GM12865 (cell line): ENCODE results near the gene PLD5.
A peak's percentile ranks its signal among the peaks of the same experiment; 100 is the strongest.

Experiments used
- DNase-seq: peaks from one replicate; pipeline ENCODE4 v3.0.0; 2010; ENCODE audit warnings: low read depth
- H3K4me3 ChIP-seq: 2 replicates; pipeline ENCODE4 v1.5.1; 2011; ENCODE audit warnings: mild to moderate bottlenecking, low read depth, low read length, control low read depth
- TF ChIP-seq, protein P1 (sequence below): IDR thresholded peaks from 2 replicates; pipeline ENCODE4 v1.5.1; 2011; ENCODE audit warnings: low read length, control low read depth, low read depth, inconsistent platforms; ENCODE audit not compliant: insufficient read depth; ENCODE audit errors: missing control alignments

PLD5 gene

GRCh38 chr1:242140836-242141235 is 383.7 kb downstream of the PLD5 start:
- DNase-seq = no peak
- TF ChIP-seq, protein P1, sequence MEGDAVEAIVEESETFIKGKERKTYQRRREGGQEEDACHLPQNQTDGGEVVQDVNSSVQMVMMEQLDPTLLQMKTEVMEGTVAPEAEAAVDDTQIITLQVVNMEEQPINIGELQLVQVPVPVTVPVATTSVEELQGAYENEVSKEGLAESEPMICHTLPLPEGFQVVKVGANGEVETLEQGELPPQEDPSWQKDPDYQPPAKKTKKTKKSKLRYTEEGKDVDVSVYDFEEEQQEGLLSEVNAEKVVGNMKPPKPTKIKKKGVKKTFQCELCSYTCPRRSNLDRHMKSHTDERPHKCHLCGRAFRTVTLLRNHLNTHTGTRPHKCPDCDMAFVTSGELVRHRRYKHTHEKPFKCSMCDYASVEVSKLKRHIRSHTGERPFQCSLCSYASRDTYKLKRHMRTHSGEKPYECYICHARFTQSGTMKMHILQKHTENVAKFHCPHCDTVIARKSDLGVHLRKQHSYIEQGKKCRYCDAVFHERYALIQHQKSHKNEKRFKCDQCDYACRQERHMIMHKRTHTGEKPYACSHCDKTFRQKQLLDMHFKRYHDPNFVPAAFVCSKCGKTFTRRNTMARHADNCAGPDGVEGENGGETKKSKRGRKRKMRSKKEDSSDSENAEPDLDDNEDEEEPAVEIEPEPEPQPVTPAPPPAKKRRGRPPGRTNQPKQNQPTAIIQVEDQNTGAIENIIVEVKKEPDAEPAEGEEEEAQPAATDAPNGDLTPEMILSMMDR = no peak
- no peak overlapping the region for H3K4me3 ChIP-seq

DNA sequence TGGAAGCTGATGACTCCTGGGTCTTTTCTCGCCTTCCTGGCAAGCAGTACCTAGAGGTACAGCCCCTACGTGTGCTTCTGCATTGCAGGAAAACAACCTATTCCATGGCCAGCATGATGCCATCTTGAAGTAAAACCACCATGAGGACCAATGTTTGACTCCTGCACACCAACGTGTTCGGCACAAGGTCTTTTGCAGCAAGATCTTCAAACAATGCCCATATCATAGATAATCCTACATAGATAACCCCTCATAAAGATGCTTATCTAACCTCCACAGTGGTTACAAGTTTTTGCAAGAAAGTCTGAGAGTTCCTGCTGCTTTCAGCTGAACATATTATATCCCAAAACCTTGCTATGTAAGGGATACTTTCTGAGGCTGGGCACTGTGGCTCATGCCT is 384.5 kb downstream of the PLD5 start:
- TF ChIP-seq, protein P1 = no peak
- no peak for DNase-seq
- H3K4me3 ChIP-seq = no peak overlapping the region

DNA sequence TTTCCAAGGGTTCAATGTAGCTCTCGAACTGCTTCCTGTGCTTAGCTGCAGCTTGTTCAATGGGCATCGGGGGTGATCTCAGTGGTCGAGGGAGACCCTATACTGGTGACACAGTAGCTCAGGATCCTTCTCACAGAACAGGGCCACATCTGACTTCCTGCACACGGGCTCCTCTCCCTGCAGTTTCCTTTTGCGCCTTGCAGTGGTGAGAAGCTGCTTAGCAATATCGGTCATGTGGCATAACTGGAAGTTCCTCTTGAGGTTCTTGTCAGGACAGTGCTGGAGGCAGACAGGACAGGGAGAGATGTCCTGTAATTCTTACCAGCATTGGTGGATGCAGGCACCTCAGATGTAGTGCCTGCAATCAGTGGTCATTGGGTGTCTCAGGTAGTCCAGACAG is 385.1 kb downstream of the PLD5 start:
- TF ChIP-seq, protein P1 = peak; percentile 11
- DNase-seq = peak; percentile 73
- H3K4me3 ChIP-seq = no peak overlapping the region

- H3K4me3 ChIP-seq = no peak overlapping the region
- TF ChIP-seq, protein P1 = no peak
- no peak for DNase-seq
Observed at GRCh38 chr1:242133796-242134195, 390.7 kb downstream of the PLD5 start.

- no peak for DNase-seq
- H3K4me3 ChIP-seq = no peak overlapping the region
- TF ChIP-seq, protein P1 = no peak
Observed at GRCh38 chr1:242133351-242133750, 391.1 kb downstream of the PLD5 start.

DNA sequence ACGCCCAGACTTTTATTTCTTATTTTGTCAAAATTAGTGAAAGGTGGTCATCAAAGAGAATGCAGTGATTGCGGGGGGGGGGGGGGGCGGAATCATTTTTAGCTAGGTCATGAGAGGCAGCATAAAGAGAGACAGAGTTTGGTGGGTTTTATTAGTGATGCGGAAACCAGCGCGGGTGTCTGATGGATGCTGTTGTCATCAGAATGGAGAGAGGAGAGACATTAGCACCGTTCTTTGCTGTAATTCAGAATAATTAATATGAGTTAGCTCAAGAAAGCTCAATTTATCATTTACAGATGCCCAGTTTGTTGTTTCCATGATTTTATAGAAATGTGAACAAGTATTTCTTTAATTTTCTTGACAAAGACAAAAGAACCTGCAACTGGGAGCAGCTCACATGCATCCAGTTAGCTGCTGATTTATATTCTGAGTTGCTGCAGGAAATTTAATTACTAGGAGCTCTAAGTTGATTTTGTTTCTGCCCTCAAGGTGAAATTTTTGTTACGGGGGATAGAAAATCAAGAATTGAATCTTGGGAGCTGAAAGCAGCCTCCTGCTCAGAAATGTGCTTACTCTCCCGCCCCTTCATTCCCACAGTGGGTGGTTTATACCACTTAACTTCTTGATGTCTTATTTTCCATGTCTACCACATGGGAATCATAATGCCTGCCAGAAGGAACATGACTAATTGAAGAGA is 392.2 kb downstream of the PLD5 start:
- TF ChIP-seq, protein P1 = no peak
- no peak overlapping the region for H3K4me3 ChIP-seq
- no peak for DNase-seq

DNA sequence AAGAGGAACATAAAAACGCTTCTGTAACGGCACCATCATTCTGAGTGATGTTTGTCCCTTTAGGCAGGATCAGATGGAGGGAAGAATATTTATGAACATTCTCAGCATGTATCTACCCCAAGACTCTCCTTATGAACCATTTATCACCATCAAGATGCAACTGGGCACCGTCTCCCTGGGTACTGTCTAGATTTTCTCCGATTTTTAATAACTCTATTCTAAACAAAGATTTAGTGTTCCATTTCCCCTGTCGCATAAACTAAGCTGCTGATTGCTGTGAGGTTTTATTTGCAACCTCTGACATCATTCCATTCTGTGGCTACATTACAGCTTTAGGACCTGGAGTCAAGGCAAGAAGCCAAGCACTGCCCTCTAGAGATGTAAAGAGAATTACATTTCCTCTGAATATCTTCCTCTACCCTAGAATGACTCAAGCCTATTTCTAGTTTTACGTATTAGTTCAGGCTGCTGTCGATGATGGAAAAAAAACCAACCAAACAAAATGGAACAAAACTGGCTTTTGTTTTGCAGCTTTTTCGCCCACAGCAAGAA is 395.5 kb downstream of the PLD5 start:
- TF ChIP-seq, protein P1 = peak; percentile 16
- peak; percentile 30 for DNase-seq
- no peak overlapping the region for H3K4me3 ChIP-seq
